GM12801 (cell line): ENCODE results near the gene KIAA0930.

ENCODE experiments used
- CTCF ChIP-seq: IDR thresholded peaks from one replicate; pipeline ENCODE4 v1.5.1; 2011; ENCODE audit warnings: control low read depth; ENCODE audit not compliant: insufficient read length; ENCODE audit errors: extremely low read depth

Gene KIAA0930

GRCh38 chr22:45212306-45212709 is 28.4 kb downstream of the KIAA0930 start:
- TF ChIP-seq CTCF, result no peak

- no peak for TF ChIP-seq CTCF
Observed at GRCh38 chr22:45211848-45212247, 28.8 kb downstream of the KIAA0930 start.

GRCh38 chr22:45211435-45211834 is 29.3 kb downstream of the KIAA0930 start:
- TF ChIP-seq CTCF, result no peak

- TF ChIP-seq CTCF, result no peak
Observed at GRCh38 chr22:45210991-45211390, 29.7 kb downstream of the KIAA0930 start.

- TF ChIP-seq CTCF, result no peak
Observed at GRCh38 chr22:45210577-45210976, 30.1 kb downstream of the KIAA0930 start.

GRCh38 chr22:45210174-45210573 is 30.5 kb downstream of the KIAA0930 start:
- no peak for TF ChIP-seq CTCF

- no peak for TF ChIP-seq CTCF
Observed at GRCh38 chr22:45208993-45209838, 31.5 kb downstream of the KIAA0930 start.
